ENCODE results near the gene PRRG3.

The PRRG3 gene

GRCh38 chrX:151734446-151734845, 39.2 kb downstream of the PRRG3 start, which contains the start of gene CNGA2:
Gene CNGA2 (plus strand): TSS chrX:151734746. CDS start chrX:151738484, 3,738 bp downstream.
- Histone ChIP-seq H2BK15ac (ENCODE audit: low read depth, poor library complexity, severe bottlenecking) (no peak within 1 kb of the TSS), H3K4me1 (ENCODE audit: control insufficient read depth, insufficient read depth, low read depth, low read length) (no peaks in the 10 kb centered on the region), H2AK5ac (ENCODE audit: low read length, severe bottlenecking) (no peak within 1 kb of the TSS), H3K4me2 (ENCODE audit: low read length, poor library complexity, severe bottlenecking) (no peak within 1 kb of the TSS), H3K18ac (ENCODE audit: low read depth in 1 of 2, low read length in 2 of 2) (no peak within 1 kb of the TSS), H3K79me1 (replicated peaks; ENCODE audit: low read length, poor library complexity, severe bottlenecking) (no peaks in the 10 kb centered on the region), H3K27ac (ENCODE audit: low read length, poor library complexity, severe bottlenecking) (no peak within 1 kb of the TSS), H3K9ac (ENCODE audit: low read length) (no peak within 1 kb of the TSS), H3K4me3 (ENCODE audit: insufficient read depth in 1 of 2, low read depth in 1 of 2, low read length in 2 of 2) (no peak within 1 kb of the TSS), H2AFZ (ENCODE audit: low read depth, low read length) (no peak within 1 kb of the TSS), H2BK5ac (ENCODE audit: low read depth, low read length, poor library complexity, severe bottlenecking) (no peak within 1 kb of the TSS), H3K4ac (ENCODE audit: low read depth in 1 of 2, low read length in 2 of 2) (no peak within 1 kb of the TSS), H3K9me3 (ENCODE audit: control insufficient read depth, low read length) (no peaks in the 10 kb centered on the region), H3K36me3 (ENCODE audit: control insufficient read depth in 1 of 2, insufficient read depth in 2 of 2, low read depth in 1 of 2, low read length in 2 of 2) (no peaks in the 10 kb centered on the region), H4K91ac (ENCODE audit: low read length) (no peak within 1 kb of the TSS), H3K27me3 (ENCODE audit: control insufficient read depth in 1 of 2, insufficient read depth in 1 of 2, low read length in 2 of 2) (peaks cover 0 to 83% of the 10 kb centered on the region in 2 experiments), H2BK120ac (ENCODE audit: low read depth, low read length) (no peak within 1 kb of the TSS), H3K23ac (ENCODE audit: low read length in 2 of 2) (no peak within 1 kb of the TSS), H2BK12ac (ENCODE audit: low read length in 2 of 2) (no peak within 1 kb of the TSS), H4K8ac (ENCODE audit: low read length) (no peak within 1 kb of the TSS), H3K14ac (ENCODE audit: low read length in 2 of 2) (no peak within 1 kb of the TSS)
- no peak for DNase-seq
- 52% methylated on average over 4 of the region's 4 CpGs for WGBS

- Histone ChIP-seq H3K36me3 (ENCODE audit: control insufficient read depth in 1 of 2, insufficient read depth in 2 of 2, low read depth in 1 of 2, low read length in 2 of 2) (no peaks in the 10 kb centered on the region), H3K79me1 (replicated peaks; ENCODE audit: low read length, poor library complexity, severe bottlenecking) (no peaks in the 10 kb centered on the region), H3K4me1 (ENCODE audit: control insufficient read depth, insufficient read depth, low read depth, low read length) (no peaks in the 10 kb centered on the region), H3K23ac (ENCODE audit: low read length in 2 of 2) (no peak overlapping the region), H3K18ac (ENCODE audit: low read depth in 1 of 2, low read length in 2 of 2) (no peak overlapping the region), H2AK5ac (ENCODE audit: low read length, severe bottlenecking) (no peak overlapping the region), H3K27ac (ENCODE audit: low read length, poor library complexity, severe bottlenecking) (no peak overlapping the region), H3K14ac (ENCODE audit: low read length in 2 of 2) (no peak overlapping the region), H4K91ac (ENCODE audit: low read length) (no peak overlapping the region), H3K4me3 (ENCODE audit: insufficient read depth in 1 of 2, low read depth in 1 of 2, low read length in 2 of 2) (no peak overlapping the region), H4K8ac (ENCODE audit: low read length) (no peak overlapping the region), H2AFZ (ENCODE audit: low read depth, low read length) (no peak overlapping the region), H2BK120ac (ENCODE audit: low read depth, low read length) (no peak overlapping the region), H2BK5ac (ENCODE audit: low read depth, low read length, poor library complexity, severe bottlenecking) (no peak overlapping the region), H3K9ac (ENCODE audit: low read length) (no peak overlapping the region), H3K27me3 (ENCODE audit: control insufficient read depth in 1 of 2, insufficient read depth in 1 of 2, low read length in 2 of 2) (peaks cover 0 to 81% of the 10 kb centered on the region in 2 experiments), H2BK15ac (ENCODE audit: low read depth, poor library complexity, severe bottlenecking) (no peak overlapping the region), H3K9me3 (ENCODE audit: control insufficient read depth, low read length) (peaks cover 3% of the 10 kb centered on the region), H3K4me2 (ENCODE audit: low read length, poor library complexity, severe bottlenecking) (no peak overlapping the region), H2BK12ac (ENCODE audit: low read length in 2 of 2) (no peak overlapping the region), H3K4ac (ENCODE audit: low read depth in 1 of 2, low read length in 2 of 2) (no peak overlapping the region)
- no peak for DNase-seq
- 55% methylated on average over 2 of the region's 2 CpGs for WGBS
Observed at GRCh38 chrX:151735219-151735618, 40.0 kb downstream of the PRRG3 start.

- 71% methylated on average over 6 of the region's 6 CpGs for WGBS
- Histone ChIP-seq H2BK12ac (ENCODE audit: low read length in 2 of 2) (no peak overlapping the region), H2BK120ac (ENCODE audit: low read depth, low read length) (no peak overlapping the region), H3K23ac (ENCODE audit: low read length in 2 of 2) (no peak overlapping the region), H3K27ac (ENCODE audit: low read length, poor library complexity, severe bottlenecking) (no peak overlapping the region), H4K91ac (ENCODE audit: low read length) (no peak overlapping the region), H3K27me3 (ENCODE audit: control insufficient read depth in 1 of 2, insufficient read depth in 1 of 2, low read length in 2 of 2) (peaks cover 0 to 75% of the 10 kb centered on the region in 2 experiments), H3K36me3 (ENCODE audit: control insufficient read depth in 1 of 2, insufficient read depth in 2 of 2, low read depth in 1 of 2, low read length in 2 of 2) (no peaks in the 10 kb centered on the region), H3K18ac (ENCODE audit: low read depth in 1 of 2, low read length in 2 of 2) (no peak overlapping the region), H2AK5ac (ENCODE audit: low read length, severe bottlenecking) (no peak overlapping the region), H3K4me1 (ENCODE audit: control insufficient read depth, insufficient read depth, low read depth, low read length) (no peaks in the 10 kb centered on the region), H3K79me1 (replicated peaks; ENCODE audit: low read length, poor library complexity, severe bottlenecking) (no peaks in the 10 kb centered on the region), H3K9ac (ENCODE audit: low read length) (no peak overlapping the region), H2BK5ac (ENCODE audit: low read depth, low read length, poor library complexity, severe bottlenecking) (no peak overlapping the region), H3K9me3 (ENCODE audit: control insufficient read depth, low read length) (peaks cover 12% of the 10 kb centered on the region), H2BK15ac (ENCODE audit: low read depth, poor library complexity, severe bottlenecking) (no peak overlapping the region), H3K4me3 (ENCODE audit: insufficient read depth in 1 of 2, low read depth in 1 of 2, low read length in 2 of 2) (no peak overlapping the region), H3K4me2 (ENCODE audit: low read length, poor library complexity, severe bottlenecking) (no peak overlapping the region), H2AFZ (ENCODE audit: low read depth, low read length) (no peak overlapping the region), H3K14ac (ENCODE audit: low read length in 2 of 2) (no peak overlapping the region), H4K8ac (ENCODE audit: low read length) (no peak overlapping the region), H3K4ac (ENCODE audit: low read depth in 1 of 2, low read length in 2 of 2) (no peak overlapping the region)
- no peak for DNase-seq
Observed at GRCh38 chrX:151736685-151737084, 41.4 kb downstream of the PRRG3 start.

- H3K9ac ChIP-seq (ENCODE audit: low read length), result no peak overlapping the region
- H2BK5ac ChIP-seq (ENCODE audit: low read depth, low read length, poor library complexity, severe bottlenecking), result no peak overlapping the region
- peaks cover 19% of the 10 kb centered on the region for H3K9me3 ChIP-seq (ENCODE audit: control insufficient read depth, low read length)
- H3K36me3 ChIP-seq (ENCODE audit: control insufficient read depth in 1 of 2, insufficient read depth in 2 of 2, low read depth in 1 of 2, low read length in 2 of 2), result no peaks in the 10 kb centered on the region
- H3K18ac ChIP-seq (ENCODE audit: low read depth in 1 of 2, low read length in 2 of 2), result no peak overlapping the region
- H2BK12ac ChIP-seq (ENCODE audit: low read length in 2 of 2), result no peak overlapping the region
- no peak overlapping the region for H3K14ac ChIP-seq (ENCODE audit: low read length in 2 of 2)
- H3K23ac ChIP-seq (ENCODE audit: low read length in 2 of 2), result no peak overlapping the region
- H2BK120ac ChIP-seq (ENCODE audit: low read depth, low read length), result no peak overlapping the region
- no peaks in the 10 kb centered on the region for H3K4me1 ChIP-seq (ENCODE audit: control insufficient read depth, insufficient read depth, low read depth, low read length)
- 81% methylated on average over 4 of the region's 5 CpGs for WGBS
- DNase-seq, result no peak
- H2BK15ac ChIP-seq (ENCODE audit: low read depth, poor library complexity, severe bottlenecking), result no peak overlapping the region
- no peak overlapping the region for H4K91ac ChIP-seq (ENCODE audit: low read length)
- no peak overlapping the region for H3K4ac ChIP-seq (ENCODE audit: low read depth in 1 of 2, low read length in 2 of 2)
- H3K4me2 ChIP-seq (ENCODE audit: low read length, poor library complexity, severe bottlenecking), result no peak overlapping the region
- H2AK5ac ChIP-seq (ENCODE audit: low read length, severe bottlenecking), result no peak overlapping the region
- no peaks in the 10 kb centered on the region for H3K79me1 ChIP-seq (replicated peaks; ENCODE audit: low read length, poor library complexity, severe bottlenecking)
- H2AFZ ChIP-seq (ENCODE audit: low read depth, low read length), result no peak overlapping the region
- H3K27me3 ChIP-seq (ENCODE audit: control insufficient read depth in 1 of 2, insufficient read depth in 1 of 2, low read length in 2 of 2), result peaks cover 0 to 72% of the 10 kb centered on the region in 2 experiments
- no peak overlapping the region for H4K8ac ChIP-seq (ENCODE audit: low read length)
- no peak overlapping the region for H3K27ac ChIP-seq (ENCODE audit: low read length, poor library complexity, severe bottlenecking)
- no peak overlapping the region for H3K4me3 ChIP-seq (ENCODE audit: insufficient read depth in 1 of 2, low read depth in 1 of 2, low read length in 2 of 2)
Observed at GRCh38 chrX:151737494-151737893, 42.2 kb downstream of the PRRG3 start.
